HFFc6 (cell line): ENCODE data around the gene UBXN7. TPM values are rescaled to one million over a fixed set of nuclear protein-coding genes. Genes with fewer than 3 reads are reported as not detected.
"Not testable (repeated sequence)": the region's sequence is repeated elsewhere in the genome, so short reads cannot be mapped to it uniquely, and the experiment has no call there.

ENCODE experiments used
- DNase-seq: peaks from one replicate; pipeline ENCODE4 v3.0.0-alpha.2; 2018
- H3K27ac Mint-ChIP-seq: 2 replicates; pipeline ENCODE4 v1.8.0; 2020; ENCODE audit warnings: mild to moderate bottlenecking, mixed read lengths
- H3K27me3 Mint-ChIP-seq: 2 replicates; pipeline ENCODE4 v1.8.0; 2021; ENCODE audit warnings: mild to moderate bottlenecking, moderate library complexity, mixed read lengths; ENCODE audit not compliant: insufficient read depth
- H3K36me3 Mint-ChIP-seq: 2 replicates; pipeline ENCODE4 v1.8.0; 2021; ENCODE audit warnings: low read depth, mixed read lengths
- H3K4me1 Mint-ChIP-seq: 2 replicates; pipeline ENCODE4 v1.8.0; 2020; ENCODE audit warnings: low read depth, mixed read lengths
- H3K4me3 Mint-ChIP-seq: 2 replicates; pipeline ENCODE4 v1.8.0; 2020; ENCODE audit warnings: mild to moderate bottlenecking, moderate library complexity, mixed read lengths
- H3K9me3 Mint-ChIP-seq: 2 replicates; pipeline ENCODE4 v1.8.0; 2020; ENCODE audit warnings: mild to moderate bottlenecking, mixed read lengths
- total RNA-seq, 6 experiments: library from RNA; stranded (reverse); fragmentation: NEBNext Ultra II Directional; extraction: Animal tissue kit (Norgen Biotek cat#: 25700); gene quantifications; 2 replicates in 1 of 6; 3 replicates in 5 of 6; pipeline ENCODE4 v1.2.3, GENCODE V29; 2021
- TF ChIP-seq, protein P1 (sequence below): fragments of 200-600 bp; sonication (generic); IDR thresholded peaks from 2 replicates; pipeline ENCODE4 v1.5.0; 2021; ENCODE audit warnings: antibody characterized with exemption, mild to moderate bottlenecking

The UBXN7 gene
- total RNA-seq, 6 experiments from 2014 or later, result 57.8 to 67.0 (median 62.2) TPM

DNA sequence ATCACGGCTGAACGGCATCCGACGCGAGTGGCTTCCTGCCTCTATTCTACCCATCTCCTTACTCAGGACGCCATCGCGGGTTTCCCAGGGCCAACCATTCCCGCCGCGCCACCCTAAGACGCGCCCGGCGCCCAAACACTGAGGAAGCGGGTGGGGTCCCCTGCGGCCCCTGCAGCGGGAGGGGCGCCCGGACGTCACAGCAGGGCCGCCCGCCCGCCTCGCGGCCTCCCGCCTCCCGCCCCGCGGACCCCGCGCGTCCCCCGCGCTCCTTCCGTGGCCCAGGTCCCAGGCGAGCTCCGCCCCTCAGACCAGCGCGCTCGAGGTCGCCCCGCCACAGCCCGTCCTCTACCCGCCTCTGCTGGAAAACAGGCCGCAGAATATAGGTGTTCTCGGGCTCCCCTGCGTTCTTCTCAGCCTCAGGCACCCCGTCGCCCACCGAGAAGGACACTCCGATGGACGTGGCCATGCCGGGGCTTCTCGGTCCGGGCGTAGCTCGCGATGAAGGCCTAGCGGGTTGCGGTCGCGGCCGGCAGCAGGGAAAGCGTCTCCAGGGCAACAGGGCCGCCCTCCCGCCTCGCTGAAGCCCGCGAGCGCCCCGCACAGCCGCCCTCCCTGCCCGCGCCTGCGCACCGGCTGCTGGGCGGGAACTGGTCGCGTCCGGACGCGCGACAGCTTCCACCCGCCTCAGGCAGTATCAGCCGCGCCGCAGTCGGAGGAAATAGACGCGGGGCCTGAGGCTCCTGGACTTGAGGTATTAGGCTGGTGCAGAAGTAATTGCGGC, 114.3 kb downstream of the UBXN7 start, which contains the start of gene DYNLT2B:
TSS of gene DYNLT2B (minus strand) at position 554 of the 781 bp plus-strand sequence. CDS start at position 466, 88 bp downstream.
- peaks cover 2% of the 10 kb centered on the region; the same call in 1 of the 2 replicates for H3K27me3 Mint-ChIP-seq
- peaks cover 6% of the 10 kb centered on the region for H3K36me3 Mint-ChIP-seq
- H3K27ac Mint-ChIP-seq, result peak within 1 kb of the TSS; percentile 99
- TF ChIP-seq, protein P1, sequence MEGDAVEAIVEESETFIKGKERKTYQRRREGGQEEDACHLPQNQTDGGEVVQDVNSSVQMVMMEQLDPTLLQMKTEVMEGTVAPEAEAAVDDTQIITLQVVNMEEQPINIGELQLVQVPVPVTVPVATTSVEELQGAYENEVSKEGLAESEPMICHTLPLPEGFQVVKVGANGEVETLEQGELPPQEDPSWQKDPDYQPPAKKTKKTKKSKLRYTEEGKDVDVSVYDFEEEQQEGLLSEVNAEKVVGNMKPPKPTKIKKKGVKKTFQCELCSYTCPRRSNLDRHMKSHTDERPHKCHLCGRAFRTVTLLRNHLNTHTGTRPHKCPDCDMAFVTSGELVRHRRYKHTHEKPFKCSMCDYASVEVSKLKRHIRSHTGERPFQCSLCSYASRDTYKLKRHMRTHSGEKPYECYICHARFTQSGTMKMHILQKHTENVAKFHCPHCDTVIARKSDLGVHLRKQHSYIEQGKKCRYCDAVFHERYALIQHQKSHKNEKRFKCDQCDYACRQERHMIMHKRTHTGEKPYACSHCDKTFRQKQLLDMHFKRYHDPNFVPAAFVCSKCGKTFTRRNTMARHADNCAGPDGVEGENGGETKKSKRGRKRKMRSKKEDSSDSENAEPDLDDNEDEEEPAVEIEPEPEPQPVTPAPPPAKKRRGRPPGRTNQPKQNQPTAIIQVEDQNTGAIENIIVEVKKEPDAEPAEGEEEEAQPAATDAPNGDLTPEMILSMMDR, result peak; percentile 19; the same call in 1 of the 2 replicates
- H3K9me3 Mint-ChIP-seq, result no peaks in the 10 kb centered on the region
- DNase-seq, result peak; percentile 89
- H3K4me1 Mint-ChIP-seq, result peaks cover 19% of the 10 kb centered on the region
- peak within 1 kb of the TSS; percentile 95 for H3K4me3 Mint-ChIP-seq

DNA sequence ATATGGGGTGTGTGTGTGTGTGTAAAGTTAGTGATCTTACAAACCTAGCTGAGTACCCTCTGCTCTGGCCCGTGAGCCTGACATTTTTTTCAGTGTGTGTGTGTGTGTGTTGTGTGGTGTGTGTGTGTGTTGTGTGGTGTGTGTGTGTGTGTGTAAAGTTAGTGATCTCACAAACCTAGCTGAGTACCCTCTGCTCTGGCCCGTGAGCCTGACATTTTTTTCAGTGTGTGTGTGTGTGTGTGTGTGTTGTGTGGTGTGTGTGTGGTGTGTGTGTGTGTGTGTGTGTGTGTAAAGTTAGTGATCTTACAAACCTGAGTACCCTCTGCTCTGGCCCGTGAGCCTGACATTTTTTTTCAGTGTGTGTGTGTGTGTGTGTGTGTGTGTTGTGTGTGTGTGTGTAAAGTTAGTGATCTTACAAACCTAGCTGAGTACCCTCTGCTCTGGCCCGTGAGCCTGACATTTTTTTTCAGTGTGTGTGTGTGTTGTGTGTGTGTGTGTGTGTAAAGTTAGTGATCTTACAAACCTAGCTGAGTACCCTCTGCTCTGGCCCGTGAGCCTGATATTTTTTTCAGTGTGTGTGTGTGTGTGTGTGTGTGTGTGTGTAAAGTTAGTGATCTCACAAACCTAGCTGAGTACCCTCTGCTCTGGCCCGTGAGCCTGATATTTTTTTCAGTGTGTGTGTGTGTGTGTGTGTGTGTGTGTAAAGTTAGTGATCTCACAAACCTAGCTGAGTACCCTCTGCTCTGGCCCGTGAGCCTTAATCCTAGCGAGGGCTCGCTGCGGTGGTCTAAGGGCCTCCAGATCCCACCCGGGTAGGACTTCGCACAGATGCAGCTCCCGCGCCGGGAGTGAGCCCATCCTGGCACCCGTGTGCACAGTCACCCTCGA, 115.2 kb downstream of the UBXN7 start:
- H3K27ac Mint-ChIP-seq, result peak overlapping the region; percentile 99
- not testable (repeated sequence) for H3K36me3 Mint-ChIP-seq, DNase-seq

DNA sequence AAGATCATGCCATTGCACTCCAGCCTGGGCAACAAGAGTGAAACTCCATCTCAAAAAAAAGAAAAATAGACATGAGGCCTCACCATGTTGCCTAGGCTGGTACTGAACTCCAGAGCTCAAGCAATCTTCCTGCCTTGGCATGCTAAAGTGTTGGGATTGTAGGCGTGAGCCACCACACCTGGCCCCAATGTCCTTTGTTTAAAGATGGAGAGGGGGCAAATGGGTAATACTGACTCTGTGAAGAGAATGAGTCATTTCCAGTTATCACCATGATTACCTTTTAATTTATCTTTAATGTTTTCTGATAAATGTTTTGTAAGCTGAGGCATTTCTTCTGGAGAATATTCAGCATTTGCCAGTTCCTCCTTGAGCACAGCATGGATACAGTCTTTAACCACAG, 116.4 kb downstream of the UBXN7 start:
- no peak for DNase-seq
- Mint-ChIP-seq H3K27me3 (peaks cover 2% of the 10 kb centered on the region; the same call in 1 of the 2 replicates), H3K4me1 (peaks cover 19% of the 10 kb centered on the region), H3K9me3 (no peaks in the 10 kb centered on the region), H3K36me3 (peaks cover 6% of the 10 kb centered on the region), H3K27ac (no peak overlapping the region), H3K4me3 (no peak overlapping the region)
- TF ChIP-seq, protein P1, result no peak

More for the DNA sequence above, 115.2 kb downstream of the UBXN7 start:
- H3K27me3 Mint-ChIP-seq, H3K9me3 Mint-ChIP-seq: not testable (repeated sequence)
- H3K4me3 Mint-ChIP-seq, result peak overlapping the region; percentile 95
- peaks cover 19% of the 10 kb centered on the region for H3K4me1 Mint-ChIP-seq

DNA sequence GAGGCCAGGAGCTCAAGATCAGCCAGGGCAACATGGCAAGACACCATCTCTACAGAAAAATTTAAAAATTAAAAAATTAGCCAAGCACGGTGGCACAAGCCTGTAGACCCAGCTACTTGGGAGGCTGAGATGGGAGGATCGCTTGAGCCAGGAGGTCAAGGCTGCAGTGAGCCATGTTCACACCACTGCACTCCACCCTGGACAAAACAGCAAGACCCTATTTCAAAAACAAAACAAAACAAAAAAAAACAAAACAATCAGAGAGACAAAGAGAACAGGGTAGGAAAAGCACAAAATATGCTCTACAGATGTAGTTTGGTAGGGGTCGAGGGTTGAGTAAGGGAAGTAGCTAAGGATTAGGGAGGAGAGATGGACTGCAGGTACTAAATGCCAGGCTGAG, 117.6 kb downstream of the UBXN7 start:
- Mint-ChIP-seq H3K4me3 (no peak overlapping the region), H3K36me3 (peaks cover 6% of the 10 kb centered on the region), H3K27ac (no peak overlapping the region), H3K4me1 (peaks cover 11% of the 10 kb centered on the region), H3K27me3 (peaks cover 2% of the 10 kb centered on the region; the same call in 1 of the 2 replicates), H3K9me3 (no peaks in the 10 kb centered on the region)
- no peak for DNase-seq
- TF ChIP-seq, protein P1, result no peak

DNA sequence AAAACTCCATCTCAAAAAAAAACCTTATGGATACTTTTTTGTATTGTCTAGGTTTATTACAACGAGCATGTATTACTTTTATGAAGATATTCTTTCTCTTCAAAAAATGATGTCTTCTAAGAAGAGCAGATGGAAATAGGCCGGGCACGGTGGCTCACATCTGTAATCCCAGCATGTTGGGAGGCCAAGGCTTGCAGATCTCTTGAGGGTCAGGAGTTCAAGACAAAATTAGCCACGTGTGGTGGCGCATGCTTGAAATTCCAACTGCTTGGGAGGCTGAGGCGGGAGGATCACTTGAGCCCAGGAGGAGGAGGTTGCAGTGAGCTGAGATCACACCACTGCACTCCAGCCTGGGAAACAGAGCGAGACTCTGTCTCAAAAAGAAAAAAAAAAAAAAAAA, 118.1 kb downstream of the UBXN7 start:
- not testable (repeated sequence) for H3K36me3 Mint-ChIP-seq

DNA sequence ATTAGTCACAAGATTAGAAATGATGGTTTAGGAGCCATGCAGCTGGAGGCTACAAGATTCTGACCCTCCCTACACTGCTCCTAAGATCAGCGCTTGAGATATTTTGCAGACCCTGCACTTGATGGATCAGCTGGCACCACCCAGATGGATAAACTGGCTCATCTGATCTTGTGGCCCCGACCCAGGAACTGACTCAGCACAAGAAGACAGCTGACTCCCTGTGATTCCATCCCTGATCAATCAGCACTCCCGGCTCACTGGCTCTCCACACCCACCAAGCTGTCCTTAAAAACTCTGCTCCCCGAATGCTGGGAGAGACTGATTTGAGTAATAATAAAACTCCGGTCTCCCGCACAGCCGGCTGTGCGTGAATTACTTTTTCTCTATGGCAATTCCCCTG, 129.3 kb downstream of the UBXN7 start:
- H3K27ac Mint-ChIP-seq, H3K4me1 Mint-ChIP-seq, DNase-seq, H3K9me3 Mint-ChIP-seq, H3K4me3 Mint-ChIP-seq, H3K27me3 Mint-ChIP-seq: not testable (repeated sequence)
- H3K36me3 Mint-ChIP-seq, result peaks cover 11% of the 10 kb centered on the region

More for the DNA sequence above, 118.1 kb downstream of the UBXN7 start:
- not testable (repeated sequence) for H3K27me3 Mint-ChIP-seq, H3K4me1 Mint-ChIP-seq, H3K27ac Mint-ChIP-seq, DNase-seq, H3K9me3 Mint-ChIP-seq, H3K4me3 Mint-ChIP-seq

DNA sequence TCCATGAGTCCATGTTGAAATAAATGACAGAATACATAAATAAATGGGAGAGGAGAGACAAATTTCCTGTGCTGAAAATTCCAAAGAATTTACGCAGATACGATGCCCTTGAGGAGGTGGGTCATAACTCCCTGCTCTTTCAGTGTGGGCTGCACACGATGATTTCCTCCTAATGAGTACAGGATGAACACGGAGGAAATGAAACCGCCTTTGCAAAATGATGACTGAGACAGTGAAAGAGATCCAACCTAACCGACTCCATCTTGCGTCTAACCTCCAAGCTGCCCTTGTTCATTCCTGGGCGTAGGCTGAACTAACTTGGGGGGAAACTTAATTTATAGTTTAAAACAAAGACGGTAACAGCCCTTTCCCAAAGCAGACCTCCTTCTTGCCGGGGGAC, 129.7 kb downstream of the UBXN7 start:
- peaks cover 11% of the 10 kb centered on the region for H3K36me3 Mint-ChIP-seq
- not testable (repeated sequence) for H3K27ac Mint-ChIP-seq, DNase-seq, H3K4me3 Mint-ChIP-seq, H3K9me3 Mint-ChIP-seq, H3K27me3 Mint-ChIP-seq, H3K4me1 Mint-ChIP-seq
